Measurements from ENCODE around the gene GUCD1. TPM values are rescaled to one million over a fixed set of nuclear protein-coding genes. Genes with fewer than 3 reads are reported as not detected.

GUCD1 gene
- total RNA-seq, 1 experiment from 2014 or later, result 87.4 TPM

DNA sequence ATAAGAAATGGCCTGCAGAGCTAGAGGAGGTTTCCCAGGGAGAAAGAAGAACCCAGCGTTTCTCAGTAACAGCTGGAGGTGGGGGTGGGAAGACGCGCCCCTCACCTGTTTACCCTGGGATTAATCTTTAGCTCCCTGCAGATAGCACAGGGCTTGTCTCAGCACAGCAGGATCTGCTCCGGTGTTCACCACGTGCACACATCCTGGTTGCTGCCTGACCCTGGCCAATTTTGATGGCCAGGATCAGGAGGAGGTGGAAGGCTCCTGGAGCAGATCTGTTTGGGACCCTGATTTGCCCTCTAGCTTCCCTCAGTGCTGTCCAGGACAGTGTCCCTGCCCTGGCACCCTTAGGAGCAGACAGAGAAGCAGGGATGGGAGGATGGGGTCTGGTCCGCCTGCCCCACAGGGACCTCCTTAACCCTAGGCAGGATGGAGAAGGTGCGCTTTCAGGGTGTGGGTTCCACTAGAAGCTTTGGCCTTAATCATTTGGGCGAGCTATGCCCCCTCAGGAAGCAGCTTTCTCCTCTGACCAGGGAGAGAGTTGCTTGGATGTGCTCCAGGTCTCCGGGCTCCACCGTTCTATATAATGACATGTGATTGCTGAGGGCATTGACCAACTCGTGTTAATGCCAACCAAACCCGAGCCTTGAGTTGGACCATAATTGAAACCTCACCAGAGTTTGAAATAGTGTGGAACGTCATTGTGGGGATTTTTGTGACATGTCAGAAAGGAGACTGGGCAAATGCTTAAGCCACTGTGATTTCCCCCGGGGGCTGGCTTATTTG lies 40.5 kb downstream of the GUCD1 start:
- Mint-ChIP-seq H3K27me3 (ENCODE audit: low read depth) (peaks cover 2% of the 10 kb centered on the region), H3K36me3 (ENCODE audit: insufficient read depth in 1 of 3, low read depth in 3 of 3) (no peaks in the 10 kb centered on the region; a peak in 1 of 7 replicates), H3K4me3 (no peak overlapping the region), H3K27ac (no peak overlapping the region), H3K9me3 (no peaks in the 10 kb centered on the region), H3K4me1 (peaks cover 23 to 24% of the 10 kb centered on the region in 2 experiments)
- no peak overlapping the region for H2AFZ ChIP-seq (ENCODE audit: low read length)
- H4K20me1 ChIP-seq (ENCODE audit: control insufficient read depth, insufficient read depth, insufficient read length), result no peaks in the 10 kb centered on the region
- no peak overlapping the region for H2BK12ac ChIP-seq (ENCODE audit: insufficient read length, low read depth, low read length)
- H3K27me3 ChIP-seq (ENCODE audit: insufficient read depth, low read length), result no peaks in the 10 kb centered on the region
- H4K8ac ChIP-seq (replicated peaks; ENCODE audit: insufficient read length, low read depth, low read length), result no peak overlapping the region
- H3K18ac ChIP-seq (ENCODE audit: insufficient read length, low read depth, low read length), result no peak overlapping the region
- H3K27ac ChIP-seq (ENCODE audit: insufficient read length, low read depth, low read length), result no peak overlapping the region
- no peak overlapping the region for H3K4me2 ChIP-seq (ENCODE audit: insufficient read depth, insufficient read length, low read length)
- H3K79me1 ChIP-seq (ENCODE audit: insufficient read depth, low read depth, low read length, poor library complexity, severe bottlenecking), result no peaks in the 10 kb centered on the region
- no peaks in the 10 kb centered on the region for H3K23me2 ChIP-seq (ENCODE audit: insufficient read length, low read depth, low read length, poor library complexity, severe bottlenecking)
- H3K9ac ChIP-seq (ENCODE audit: extremely low read depth, insufficient read length, low read length), result no peak overlapping the region
- no peak overlapping the region for H4K91ac ChIP-seq (ENCODE audit: insufficient read length, low read depth, low read length)
- DNase-seq, result no peak
- H3K23ac ChIP-seq (ENCODE audit: insufficient read length, low read depth, low read length), result no peak overlapping the region
- no peak overlapping the region for H4K5ac ChIP-seq (ENCODE audit: insufficient read length, low read depth, low read length)
- no peaks in the 10 kb centered on the region; the same call in 1 of the 2 replicates for H3K4me1 ChIP-seq (ENCODE audit: insufficient read depth, low read length)
- H3K56ac ChIP-seq (ENCODE audit: insufficient read length, low read depth, low read length), result no peak overlapping the region
- no peak overlapping the region for H2BK5ac ChIP-seq (ENCODE audit: insufficient read length, low read length)
- TF ChIP-seq, protein P1, sequence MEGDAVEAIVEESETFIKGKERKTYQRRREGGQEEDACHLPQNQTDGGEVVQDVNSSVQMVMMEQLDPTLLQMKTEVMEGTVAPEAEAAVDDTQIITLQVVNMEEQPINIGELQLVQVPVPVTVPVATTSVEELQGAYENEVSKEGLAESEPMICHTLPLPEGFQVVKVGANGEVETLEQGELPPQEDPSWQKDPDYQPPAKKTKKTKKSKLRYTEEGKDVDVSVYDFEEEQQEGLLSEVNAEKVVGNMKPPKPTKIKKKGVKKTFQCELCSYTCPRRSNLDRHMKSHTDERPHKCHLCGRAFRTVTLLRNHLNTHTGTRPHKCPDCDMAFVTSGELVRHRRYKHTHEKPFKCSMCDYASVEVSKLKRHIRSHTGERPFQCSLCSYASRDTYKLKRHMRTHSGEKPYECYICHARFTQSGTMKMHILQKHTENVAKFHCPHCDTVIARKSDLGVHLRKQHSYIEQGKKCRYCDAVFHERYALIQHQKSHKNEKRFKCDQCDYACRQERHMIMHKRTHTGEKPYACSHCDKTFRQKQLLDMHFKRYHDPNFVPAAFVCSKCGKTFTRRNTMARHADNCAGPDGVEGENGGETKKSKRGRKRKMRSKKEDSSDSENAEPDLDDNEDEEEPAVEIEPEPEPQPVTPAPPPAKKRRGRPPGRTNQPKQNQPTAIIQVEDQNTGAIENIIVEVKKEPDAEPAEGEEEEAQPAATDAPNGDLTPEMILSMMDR (conservative IDR thresholded peaks at IDR 0.05), result no peak
- H3K4ac ChIP-seq (ENCODE audit: low read depth, low read length), result no peak overlapping the region
- no peak overlapping the region for H3K14ac ChIP-seq (ENCODE audit: insufficient read depth, low read length)
- no peak overlapping the region for H3T11ph ChIP-seq (ENCODE audit: low read length)
- WGBS (ENCODE audit: extremely low coverage, insufficient read length, low lambda C conversion rate), result no CpG with 5 or more reads among the region's 14 CpGs
- no peak overlapping the region for H2BK20ac ChIP-seq (ENCODE audit: low read depth, low read length, poor library complexity, severe bottlenecking)
- H3K79me2 ChIP-seq (ENCODE audit: insufficient read depth, low read length), result no peaks in the 10 kb centered on the region
- H2BK120ac ChIP-seq (ENCODE audit: low read depth, low read length, poor library complexity, severe bottlenecking), result no peak overlapping the region
- no peak overlapping the region for H2AK5ac ChIP-seq (ENCODE audit: insufficient read length, low read length)
- no peak overlapping the region for H2BK15ac ChIP-seq (ENCODE audit: low read depth, low read length)
- no peaks in the 10 kb centered on the region for H3K9me3 ChIP-seq (ENCODE audit: control insufficient read depth, low read depth, low read length)
